ENCODE results near the gene POP4. TPM values are rescaled to one million over a fixed set of nuclear protein-coding genes. Genes with fewer than 3 reads are reported as not detected.

The POP4 gene
- total RNA-seq, 1 donor from 2014 or later: 99.5 TPM

DNA sequence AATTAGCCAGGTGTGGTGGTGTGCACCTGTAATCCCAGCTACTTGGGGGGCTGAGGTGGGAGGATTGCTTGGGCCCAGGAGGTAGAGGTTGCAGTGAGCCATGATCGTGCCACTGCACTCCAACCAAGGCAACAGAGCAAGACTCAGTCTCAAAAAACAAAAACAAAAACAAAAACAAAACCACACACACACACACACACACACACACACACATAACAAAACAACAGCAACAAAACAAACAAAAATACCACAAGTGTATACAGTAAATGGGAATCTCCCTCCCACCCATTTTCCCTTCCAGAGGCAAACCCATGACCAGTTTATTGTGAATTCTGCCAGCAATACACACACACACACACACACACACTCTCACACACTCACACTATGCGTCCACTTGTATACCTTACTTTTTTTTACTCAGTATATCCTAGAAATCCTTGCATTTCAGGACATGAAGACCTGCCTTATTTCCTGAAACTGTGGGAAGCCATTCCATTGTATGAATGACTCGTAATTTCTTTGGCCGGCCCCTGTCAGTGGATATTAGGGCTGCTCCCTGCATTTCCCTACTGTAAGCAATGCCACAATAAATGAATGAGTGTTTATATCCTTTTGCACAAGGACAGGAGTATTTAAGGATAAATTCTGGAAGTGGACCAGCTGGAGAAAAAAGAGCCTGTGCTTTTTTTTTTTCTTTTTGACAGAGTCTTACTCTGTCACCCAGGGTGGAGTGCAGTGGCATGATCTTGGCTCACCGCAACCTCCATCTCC is 52.3 kb downstream of the POP4 start:
- intact Hi-C loops (cut with micrococcal nuclease): no loop called here

DNA sequence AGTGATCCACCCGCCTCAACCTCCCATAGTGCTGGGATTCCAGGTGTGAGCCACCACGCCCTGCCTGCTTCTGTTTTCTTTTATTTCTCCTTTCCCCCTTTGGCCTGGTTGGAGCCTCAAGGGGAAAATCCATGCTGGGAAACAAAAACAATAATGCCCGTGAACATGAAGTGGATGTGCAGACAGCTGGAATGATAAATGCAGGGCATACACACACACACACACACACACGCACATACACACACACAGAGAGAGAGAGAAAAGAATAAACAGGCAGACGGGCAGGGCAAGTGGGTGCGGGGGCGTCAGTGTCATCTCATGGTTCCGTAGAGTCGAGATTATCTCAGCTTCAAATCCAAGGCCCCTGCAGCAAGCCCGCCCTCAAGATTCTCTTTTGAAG is 54.8 kb downstream of the POP4 start:
- intact Hi-C loops (cut with micrococcal nuclease): loop anchor here (5.0 kb wide), 1 partner anchor 1691 kb away; no protein-coding TSS in a partner anchor

DNA sequence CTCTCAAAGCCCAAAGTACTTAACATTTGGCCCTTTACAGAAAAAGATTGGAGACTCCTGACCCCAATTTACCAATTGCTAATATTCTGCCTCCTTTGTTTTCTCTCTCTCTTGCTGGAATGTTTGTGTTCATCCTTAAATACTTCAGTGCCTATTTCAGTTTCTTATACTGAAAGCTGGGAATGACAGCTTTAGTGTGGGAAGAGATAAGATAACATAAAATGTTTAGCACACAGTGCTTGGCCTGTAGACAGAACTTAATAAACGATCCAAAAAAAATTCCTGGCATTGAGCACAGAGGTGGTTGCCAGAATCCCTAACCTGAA is 56.2 kb downstream of the POP4 start:
- intact Hi-C loops (cut with micrococcal nuclease): loop anchor here (5.0 kb wide), 1 partner anchor 1690 kb away; no protein-coding TSS in a partner anchor

DNA sequence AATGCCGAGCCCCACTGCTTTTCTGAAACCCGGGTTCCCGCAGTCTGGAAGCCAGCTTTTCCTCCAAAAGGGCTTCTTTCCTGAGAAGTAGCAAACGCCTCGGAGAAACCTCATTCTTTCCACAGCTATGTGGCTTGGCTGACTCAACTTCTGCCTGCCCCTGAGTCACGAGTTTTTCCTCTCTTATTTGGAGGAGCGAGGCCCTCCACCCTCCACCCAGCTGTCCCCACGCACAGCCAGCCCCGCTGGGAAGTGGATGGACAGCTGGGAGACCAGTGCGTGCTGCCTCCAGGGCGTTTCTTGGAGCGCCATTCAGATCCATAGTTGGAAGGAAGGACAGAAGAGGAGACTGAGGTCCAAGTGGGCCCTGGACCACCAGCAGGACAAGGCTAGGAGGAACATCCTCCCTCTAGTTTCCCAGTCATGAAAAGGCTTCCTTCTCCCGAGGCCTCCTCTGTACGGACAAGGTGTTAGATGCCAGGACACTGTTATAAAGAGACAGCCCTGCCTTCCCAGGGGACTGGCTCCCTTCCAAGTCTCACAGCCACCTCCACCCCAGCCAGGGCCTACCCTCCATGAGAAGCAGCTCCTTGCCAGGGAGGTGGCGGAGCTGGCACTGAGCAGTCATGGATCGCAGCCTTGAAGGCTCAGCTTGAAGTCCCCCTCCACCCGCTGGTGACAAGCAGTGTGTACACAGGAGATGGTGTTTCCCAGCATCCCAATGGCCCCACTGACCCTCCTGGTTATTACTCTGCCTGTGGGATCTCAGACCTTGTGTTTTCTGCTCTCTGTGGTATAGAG is 56.7 kb downstream of the POP4 start:
- intact Hi-C loops (cut with micrococcal nuclease): loop anchor here (5.0 kb wide), 1 partner anchor 1689 kb away; no protein-coding TSS in a partner anchor

DNA sequence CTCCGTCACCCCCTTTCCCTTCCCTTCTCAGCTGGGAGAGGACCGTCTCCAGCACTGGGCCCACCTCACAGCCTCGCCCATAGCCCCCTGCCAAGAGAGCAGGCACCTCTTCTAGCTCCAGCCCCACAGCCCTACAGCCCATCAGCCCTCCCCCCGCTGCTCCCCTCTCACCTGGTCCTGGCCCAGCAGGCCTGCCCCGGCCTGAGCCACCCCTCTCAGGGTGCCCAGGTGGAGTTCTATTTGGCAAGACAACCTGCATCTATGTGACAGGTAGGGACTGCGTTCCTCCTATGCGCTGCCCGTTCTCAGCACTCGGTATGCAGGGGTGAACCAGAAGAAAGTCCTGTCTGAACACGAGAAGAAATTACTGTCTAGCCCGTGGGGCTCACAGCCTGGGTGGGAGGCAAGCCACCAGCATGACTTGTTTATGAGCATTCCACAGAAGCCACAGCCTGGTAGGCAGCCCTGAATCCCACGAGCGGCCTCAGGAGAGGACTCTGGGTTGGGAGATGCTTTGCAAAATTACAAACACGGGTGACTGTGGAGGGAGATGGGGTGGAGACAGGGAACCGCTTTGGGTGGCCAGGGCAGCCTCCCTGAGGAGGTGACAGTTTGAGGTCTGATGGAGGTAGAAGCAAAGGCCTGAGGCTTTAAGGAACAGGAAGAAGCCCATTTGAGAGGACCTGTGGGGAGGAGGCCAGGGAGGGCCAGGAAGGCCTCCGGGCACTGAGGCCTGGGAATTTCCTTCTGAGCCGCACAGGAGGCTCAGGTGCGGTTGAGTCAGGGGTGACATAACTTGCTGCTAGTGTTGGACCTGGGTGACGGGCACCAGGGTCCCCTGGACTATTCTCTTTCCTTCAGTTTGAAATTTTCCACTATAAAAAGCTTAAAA is 58.0 kb downstream of the POP4 start:
- intact Hi-C loops (cut with micrococcal nuclease): loop anchor here (5.0 kb wide), 1 partner anchor 1688 kb away; no protein-coding TSS in a partner anchor

DNA sequence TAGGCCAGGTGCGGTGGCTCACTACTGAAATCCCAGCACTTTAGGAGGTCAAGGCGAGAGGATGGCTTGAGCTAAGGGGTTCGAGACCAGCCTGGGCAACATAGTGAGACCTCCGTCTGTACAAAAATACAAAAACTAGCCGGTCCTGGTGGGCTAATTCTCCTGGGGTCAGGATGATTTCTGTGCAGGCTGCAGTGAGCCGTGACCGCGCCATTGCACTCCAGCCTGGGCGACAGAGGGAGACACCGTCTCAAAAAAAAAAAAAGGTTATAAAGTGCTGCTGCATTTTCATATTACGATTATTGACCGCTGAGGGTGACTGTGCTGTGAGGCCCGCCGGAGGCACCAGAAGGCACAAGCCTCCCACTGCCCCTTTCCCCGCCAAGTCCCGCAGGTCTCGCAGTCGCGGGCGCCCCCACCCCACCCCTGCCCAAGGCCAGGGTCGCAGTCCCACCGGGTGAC is 58.7 kb downstream of the POP4 start:
- intact Hi-C loops (cut with micrococcal nuclease): loop anchor here (1.0 to 5.0 kb wide), 5 partner anchors 9 to 1688 kb away; no protein-coding TSS in a partner anchor

DNA sequence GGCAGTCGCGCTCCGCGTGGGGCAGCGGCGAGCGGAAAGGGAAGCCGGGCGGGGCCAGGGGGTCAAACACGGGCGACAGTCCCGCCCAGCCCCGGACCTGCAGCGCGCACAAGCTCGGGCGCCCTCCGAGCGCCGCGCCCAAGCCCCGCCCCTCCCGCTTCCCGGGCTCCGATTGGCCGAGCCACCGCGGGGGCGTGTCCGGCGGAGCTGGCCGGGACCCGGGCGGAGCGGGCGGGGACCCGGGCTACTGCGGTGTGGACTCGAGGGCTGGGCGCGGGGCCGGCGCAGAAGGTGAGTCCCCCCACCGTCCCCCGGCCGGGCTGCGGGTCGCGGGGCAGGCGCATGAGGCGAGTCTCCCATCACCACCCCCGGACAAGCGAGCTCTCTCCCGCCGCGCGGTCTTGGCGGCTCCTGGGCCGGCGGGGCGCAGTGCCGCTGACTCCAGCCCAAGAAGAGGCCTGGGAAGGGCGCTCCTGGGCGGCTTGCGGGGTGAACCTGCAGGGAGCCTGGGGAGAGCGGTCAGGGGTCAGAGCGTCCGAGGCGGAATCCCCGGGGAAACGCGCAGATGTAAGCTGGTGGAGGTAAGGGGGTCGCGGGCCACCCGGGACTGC is 59.2 kb downstream of the POP4 start, which contains the start of gene PLEKHF1:
Gene PLEKHF1 (plus strand): TSS at position 247 of the 611 bp plus-strand sequence. CDS start 8,379 bp downstream, outside the sequence.
- intact Hi-C loops (cut with micrococcal nuclease): loop anchor here (1.0 kb wide), 4 partner anchors 8 to 180 kb away; no protein-coding TSS in a partner anchor

DNA sequence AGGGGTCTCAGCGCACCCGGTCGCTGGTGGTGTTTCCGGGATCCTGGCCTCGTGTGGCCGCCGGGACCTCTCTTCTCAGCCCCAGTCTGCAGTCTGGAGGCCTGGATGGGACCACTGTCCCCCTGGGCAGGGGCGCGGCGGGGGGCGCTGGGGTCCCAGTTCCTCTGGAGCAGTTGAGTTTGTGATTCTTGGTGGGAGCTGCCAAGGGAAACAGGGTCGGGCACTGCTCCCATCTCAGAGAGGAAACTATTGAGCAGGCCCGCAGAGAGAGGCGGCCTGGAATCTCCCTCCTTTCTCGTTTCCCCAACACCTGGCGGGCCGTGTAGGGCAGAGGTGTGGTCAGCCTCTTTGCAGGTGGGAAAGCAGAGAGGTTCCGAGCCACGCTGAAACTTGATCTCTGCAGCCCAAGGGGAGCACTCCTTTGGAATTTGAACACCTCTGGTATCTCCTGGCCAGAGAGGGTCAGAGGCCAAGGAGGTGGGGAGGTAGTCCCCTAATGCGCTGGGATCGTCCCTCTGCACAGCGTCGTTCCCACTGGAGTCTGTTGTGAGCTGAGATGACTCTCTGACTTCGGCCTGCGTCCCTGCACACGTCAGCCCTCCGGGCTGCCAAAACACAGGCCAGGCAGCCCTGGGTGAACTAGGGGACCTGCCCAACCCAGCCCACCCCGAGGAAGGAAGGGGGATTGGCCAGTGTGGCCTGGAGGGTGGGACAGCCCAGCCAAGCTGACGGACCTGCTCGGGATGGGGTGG is 59.9 kb downstream of the POP4 start:
- intact Hi-C loops (cut with micrococcal nuclease): loop anchor here (1.0 to 2.0 kb wide), 6 partner anchors 7 to 179 kb away; no protein-coding TSS in a partner anchor

Other genes with a start within 250 kb of the POP4 start
- gene VSTM2B, start 80.3 kb upstream of the POP4 start, total RNA-seq: not detected in 2 replicates
- gene PLEKHF1, start 59.2 kb downstream of the POP4 start, total RNA-seq: 52.0 and 53.1 TPM in 2 replicates
- gene C19orf12, start 109.0 kb downstream of the POP4 start, total RNA-seq: 53.8 and 54.5 TPM in 2 replicates
- gene CCNE1, start 205.7 kb downstream of the POP4 start, total RNA-seq: 52.4 and 55.7 TPM in 2 replicates

All from T-helper 1 cell treated with Interleukin-12 subunit alpha and Interleukin-12 subunit beta and Interleukin-4 antibody, amounts not matched to agents 30 ng/mL and 1 ng/mL, for 36 hours (primary cell).